ENCODE data around the gene BCAS1.

BCAS1 gene

GRCh38 chr20:54106162-54106561, 35.8 kb upstream of the BCAS1 start:
- TF ChIP-seq, protein P1, sequence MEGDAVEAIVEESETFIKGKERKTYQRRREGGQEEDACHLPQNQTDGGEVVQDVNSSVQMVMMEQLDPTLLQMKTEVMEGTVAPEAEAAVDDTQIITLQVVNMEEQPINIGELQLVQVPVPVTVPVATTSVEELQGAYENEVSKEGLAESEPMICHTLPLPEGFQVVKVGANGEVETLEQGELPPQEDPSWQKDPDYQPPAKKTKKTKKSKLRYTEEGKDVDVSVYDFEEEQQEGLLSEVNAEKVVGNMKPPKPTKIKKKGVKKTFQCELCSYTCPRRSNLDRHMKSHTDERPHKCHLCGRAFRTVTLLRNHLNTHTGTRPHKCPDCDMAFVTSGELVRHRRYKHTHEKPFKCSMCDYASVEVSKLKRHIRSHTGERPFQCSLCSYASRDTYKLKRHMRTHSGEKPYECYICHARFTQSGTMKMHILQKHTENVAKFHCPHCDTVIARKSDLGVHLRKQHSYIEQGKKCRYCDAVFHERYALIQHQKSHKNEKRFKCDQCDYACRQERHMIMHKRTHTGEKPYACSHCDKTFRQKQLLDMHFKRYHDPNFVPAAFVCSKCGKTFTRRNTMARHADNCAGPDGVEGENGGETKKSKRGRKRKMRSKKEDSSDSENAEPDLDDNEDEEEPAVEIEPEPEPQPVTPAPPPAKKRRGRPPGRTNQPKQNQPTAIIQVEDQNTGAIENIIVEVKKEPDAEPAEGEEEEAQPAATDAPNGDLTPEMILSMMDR (IDR thresholded peaks at IDR 0.05; ENCODE audit: low read depth, low read length): no peak
- TF ChIP-seq MYC (IDR thresholded peaks at IDR 0.05; ENCODE audit: low read depth, low read length): no peak
- no peak for TF ChIP-seq POLR2A (IDR thresholded peaks at IDR 0.05; ENCODE audit: extremely low read depth, insufficient read length)
- TF ChIP-seq, protein P2, sequence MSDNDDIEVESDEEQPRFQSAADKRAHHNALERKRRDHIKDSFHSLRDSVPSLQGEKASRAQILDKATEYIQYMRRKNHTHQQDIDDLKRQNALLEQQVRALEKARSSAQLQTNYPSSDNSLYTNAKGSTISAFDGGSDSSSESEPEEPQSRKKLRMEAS (IDR thresholded peaks at IDR 0.05; ENCODE audit: low read depth, low read length): no peak
- no peak for DNase-seq (ENCODE audit: low read depth)
- no peak overlapping the region for H3K4me3 ChIP-seq (ENCODE audit: low read depth, low read length)

DNA sequence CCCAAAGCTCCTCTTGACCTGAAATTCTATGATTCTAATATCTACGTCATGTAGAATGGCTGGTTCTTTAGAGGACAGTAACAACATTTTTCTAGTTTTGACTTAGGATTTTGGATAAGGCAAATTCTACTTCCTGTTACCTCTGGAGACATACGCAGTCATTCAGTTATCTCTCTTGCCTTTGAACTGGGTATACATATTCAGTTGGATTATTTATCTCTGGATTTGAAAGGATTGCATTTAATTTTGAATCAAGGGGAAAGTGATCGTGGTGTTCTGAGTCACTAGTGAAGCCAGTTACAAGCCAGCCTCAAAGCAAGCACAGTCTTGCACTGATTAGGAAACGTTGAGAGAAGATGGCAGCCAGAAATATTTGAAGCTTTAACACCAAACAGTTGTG, 35.3 kb upstream of the BCAS1 start:
- no peak overlapping the region for H3K4me3 ChIP-seq (ENCODE audit: low read depth, low read length)
- TF ChIP-seq POLR2A (IDR thresholded peaks at IDR 0.05; ENCODE audit: extremely low read depth, insufficient read length): no peak
- DNase-seq (ENCODE audit: low read depth): no peak

DNA sequence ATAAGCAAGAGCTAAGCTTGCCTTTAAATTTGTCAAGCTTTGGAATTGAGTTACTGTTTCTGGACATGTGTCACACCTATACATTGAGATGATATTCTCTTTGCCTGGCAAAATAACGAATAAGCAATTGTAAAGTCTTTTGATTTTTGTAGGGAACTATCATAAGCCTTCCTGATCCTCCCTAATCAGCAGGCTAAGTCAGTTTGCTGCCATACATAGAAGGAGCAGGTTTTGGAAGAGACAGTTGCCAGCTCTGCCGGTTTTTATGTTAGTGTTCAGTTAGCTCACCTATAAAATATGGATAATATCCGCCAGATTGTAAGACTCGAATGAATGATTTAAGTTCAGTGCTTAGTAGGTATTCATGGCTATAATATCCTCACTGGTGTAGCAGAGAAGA, 34.4 kb upstream of the BCAS1 start:
- no peak for DNase-seq (ENCODE audit: low read depth)
- TF ChIP-seq, protein P2 (IDR thresholded peaks at IDR 0.05; ENCODE audit: low read depth, low read length): no peak
- no peak for TF ChIP-seq POLR2A (IDR thresholded peaks at IDR 0.05; ENCODE audit: extremely low read depth, insufficient read length)
- no peak for TF ChIP-seq MYC (IDR thresholded peaks at IDR 0.05; ENCODE audit: low read depth, low read length)
- TF ChIP-seq, protein P1 (IDR thresholded peaks at IDR 0.05; ENCODE audit: low read depth, low read length): no peak
- H3K4me3 ChIP-seq (ENCODE audit: low read depth, low read length): no peak overlapping the region

GRCh38 chr20:54103762-54104600, 33.6 kb upstream of the BCAS1 start:
- no peak overlapping the region for H3K4me3 ChIP-seq (ENCODE audit: low read depth, low read length)
- DNase-seq (ENCODE audit: low read depth): no peak
- TF ChIP-seq, protein P2 (IDR thresholded peaks at IDR 0.05; ENCODE audit: low read depth, low read length): no peak
- TF ChIP-seq, protein P1 (IDR thresholded peaks at IDR 0.05; ENCODE audit: low read depth, low read length): no peak

DNA sequence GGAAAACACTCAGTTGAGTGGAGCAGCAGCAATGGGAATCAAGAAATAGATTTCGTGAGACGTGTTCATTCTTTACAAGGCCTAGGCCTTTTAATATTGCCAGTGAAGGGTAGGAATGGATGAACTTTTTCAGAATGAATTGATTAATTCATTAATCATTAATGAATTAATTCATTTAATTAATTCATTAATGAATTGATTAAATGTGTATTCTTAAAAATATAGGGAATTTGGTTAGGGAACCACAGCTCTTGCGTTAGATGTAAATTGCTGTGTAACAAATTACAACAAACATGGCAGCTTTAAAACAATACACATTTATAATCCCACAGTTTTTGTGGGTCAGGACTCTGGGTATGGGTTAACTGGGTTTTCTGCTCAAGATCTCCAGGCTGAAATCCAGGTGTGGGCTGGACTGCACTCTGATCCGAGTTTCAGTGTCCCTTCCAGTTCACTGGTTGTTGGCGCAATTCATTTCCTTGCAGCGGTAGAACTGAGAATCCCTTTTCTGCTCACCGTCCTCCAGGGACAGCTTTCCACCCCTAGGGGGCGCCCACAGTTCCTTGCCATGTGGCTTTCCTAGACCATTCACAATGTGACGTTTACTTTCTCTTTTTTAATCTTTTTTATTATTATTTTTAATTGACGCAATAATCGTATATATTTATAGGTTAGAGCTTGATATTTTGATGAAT, 32.8 kb upstream of the BCAS1 start:
- peak; percentile 71 for DNase-seq (ENCODE audit: low read depth)
- H3K4me3 ChIP-seq (ENCODE audit: low read depth, low read length): no peak overlapping the region
- TF ChIP-seq MYC (IDR thresholded peaks at IDR 0.05; ENCODE audit: low read depth, low read length) (peak; percentile 87), POLR2A (IDR thresholded peaks at IDR 0.05; ENCODE audit: extremely low read depth, insufficient read length) (no peak)
- TF ChIP-seq, protein P1 (IDR thresholded peaks at IDR 0.05; ENCODE audit: low read depth, low read length): peak; percentile 99
- TF ChIP-seq, protein P2 (IDR thresholded peaks at IDR 0.05; ENCODE audit: low read depth, low read length): peak; percentile 82

DNA sequence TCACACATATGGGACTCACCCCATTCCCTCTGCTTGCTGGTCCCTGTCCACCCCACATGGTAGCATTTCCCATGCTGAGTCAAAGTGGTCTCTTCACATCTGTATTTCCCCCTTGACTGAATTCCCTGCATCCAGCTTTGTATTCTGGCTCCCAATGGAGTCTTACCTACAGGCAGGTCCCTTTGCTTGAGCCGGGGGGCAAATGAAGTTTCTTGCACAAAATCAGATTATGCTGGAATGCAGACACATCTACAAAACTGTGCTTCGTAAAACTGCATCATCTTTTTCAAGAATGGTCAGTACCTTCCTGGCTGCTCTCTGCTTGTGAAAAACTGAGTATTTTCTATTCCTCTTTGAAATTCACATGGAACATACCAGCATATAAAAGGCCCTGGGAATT, 32.1 kb upstream of the BCAS1 start:
- DNase-seq (ENCODE audit: low read depth): no peak
- no peak overlapping the region for H3K4me3 ChIP-seq (ENCODE audit: low read depth, low read length)
- TF ChIP-seq MYC (IDR thresholded peaks at IDR 0.05; ENCODE audit: low read depth, low read length): no peak
- no peak for TF ChIP-seq POLR2A (IDR thresholded peaks at IDR 0.05; ENCODE audit: extremely low read depth, insufficient read length)

Measured in NB4 (cell line).